Measurements from ENCODE around the gene SNAPC2.

Gene SNAPC2

DNA sequence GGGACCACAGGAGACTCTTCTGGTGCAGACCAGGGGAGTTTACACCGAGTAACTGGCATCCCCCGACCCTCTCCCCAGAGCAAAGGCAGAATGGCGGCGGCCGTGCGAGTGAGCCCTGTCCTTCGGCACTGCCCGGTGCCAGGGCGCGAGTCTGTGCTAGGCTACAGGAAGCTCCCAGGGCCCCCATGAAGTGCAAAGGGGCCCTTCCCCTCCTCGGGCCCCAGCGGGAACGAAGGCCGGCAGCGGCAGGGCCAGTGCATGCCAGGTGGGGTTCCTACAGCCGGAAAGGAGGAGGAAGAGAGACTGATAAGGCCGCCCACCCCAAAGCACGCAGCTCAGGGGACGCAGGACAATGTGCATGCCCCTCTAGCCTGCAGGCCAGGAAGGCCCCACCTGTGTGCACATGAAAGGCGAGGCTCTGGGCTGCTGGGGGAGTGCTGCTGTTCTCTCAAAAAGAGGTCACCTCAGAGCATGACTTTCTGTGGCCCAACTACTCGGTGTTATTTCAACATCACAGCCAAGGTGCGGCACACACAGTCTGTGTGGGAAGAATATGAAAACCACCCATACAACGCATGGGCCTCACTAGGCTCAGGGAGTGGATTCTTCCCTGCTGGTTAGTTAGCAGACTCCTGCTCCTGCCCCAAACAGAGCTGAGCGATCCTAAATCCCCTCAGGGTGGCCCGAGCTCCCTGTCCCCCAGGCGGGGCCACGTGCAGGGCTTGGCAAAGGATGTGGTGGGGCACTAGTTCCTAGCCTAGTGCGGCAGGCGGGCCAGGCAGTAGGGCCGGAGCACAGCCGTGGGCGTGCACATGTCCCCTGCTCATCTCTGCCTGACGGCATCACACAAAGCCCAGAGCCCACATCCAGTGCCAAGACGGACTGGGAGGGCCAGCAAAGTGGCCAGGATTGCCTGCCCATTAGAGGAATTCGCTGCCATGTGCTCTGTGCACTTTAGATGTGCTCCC lies 51.7 kb downstream of the SNAPC2 start:
- DNase-seq: no peak
